ENCODE results near the gene PDE3B. TPM values are rescaled to one million over a fixed set of nuclear protein-coding genes. Genes with fewer than 3 reads are reported as not detected.
"Not testable (repeated sequence)": the region's sequence is repeated elsewhere in the genome, so short reads cannot be mapped to it uniquely, and the experiment has no call there.

Gene PDE3B
- total RNA-seq, 1 donor from 2014 or later, result 4.0 TPM

- Mint-ChIP-seq H3K4me3 (ENCODE audit: unreplicated experiment) (no peak overlapping the region), H3K9me3 (ENCODE audit: unreplicated experiment) (no peaks in the 10 kb centered on the region)
These were observed 230.0 kb downstream of the PDE3B start for GRCh38 chr11:14873632-14874031.

DNA sequence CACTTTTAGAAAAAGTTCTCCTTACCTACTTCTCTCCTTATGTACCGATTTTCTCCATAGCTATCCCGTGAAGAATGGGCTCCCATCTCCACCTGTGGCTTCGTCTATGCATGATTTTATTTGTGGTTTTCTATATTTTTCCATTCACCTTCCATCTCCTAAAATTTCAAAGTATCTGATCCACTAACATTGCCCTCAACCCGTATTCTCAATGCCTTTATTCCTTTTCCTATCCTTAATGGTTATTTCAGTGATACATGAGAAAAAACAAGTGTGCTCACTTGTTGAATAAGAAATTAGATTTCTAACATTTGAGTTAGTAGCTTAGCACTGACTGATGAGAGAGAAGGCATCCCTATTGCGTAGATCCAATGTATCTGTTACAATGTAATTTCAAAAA, 231.6 kb downstream of the PDE3B start:
- TF ChIP-seq, protein P1, sequence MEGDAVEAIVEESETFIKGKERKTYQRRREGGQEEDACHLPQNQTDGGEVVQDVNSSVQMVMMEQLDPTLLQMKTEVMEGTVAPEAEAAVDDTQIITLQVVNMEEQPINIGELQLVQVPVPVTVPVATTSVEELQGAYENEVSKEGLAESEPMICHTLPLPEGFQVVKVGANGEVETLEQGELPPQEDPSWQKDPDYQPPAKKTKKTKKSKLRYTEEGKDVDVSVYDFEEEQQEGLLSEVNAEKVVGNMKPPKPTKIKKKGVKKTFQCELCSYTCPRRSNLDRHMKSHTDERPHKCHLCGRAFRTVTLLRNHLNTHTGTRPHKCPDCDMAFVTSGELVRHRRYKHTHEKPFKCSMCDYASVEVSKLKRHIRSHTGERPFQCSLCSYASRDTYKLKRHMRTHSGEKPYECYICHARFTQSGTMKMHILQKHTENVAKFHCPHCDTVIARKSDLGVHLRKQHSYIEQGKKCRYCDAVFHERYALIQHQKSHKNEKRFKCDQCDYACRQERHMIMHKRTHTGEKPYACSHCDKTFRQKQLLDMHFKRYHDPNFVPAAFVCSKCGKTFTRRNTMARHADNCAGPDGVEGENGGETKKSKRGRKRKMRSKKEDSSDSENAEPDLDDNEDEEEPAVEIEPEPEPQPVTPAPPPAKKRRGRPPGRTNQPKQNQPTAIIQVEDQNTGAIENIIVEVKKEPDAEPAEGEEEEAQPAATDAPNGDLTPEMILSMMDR (IDR thresholded peaks at IDR 0.05; ENCODE audit: unreplicated experiment), result no peak
- no peak for DNase-seq (ENCODE audit: low spot score)
- no peak overlapping the region for H3K27ac Mint-ChIP-seq (ENCODE audit: unreplicated experiment)
- H3K4me1 Mint-ChIP-seq (ENCODE audit: unreplicated experiment), result no peaks in the 10 kb centered on the region
- H3K36me3 Mint-ChIP-seq (ENCODE audit: low read depth, unreplicated experiment), result no peaks in the 10 kb centered on the region
- H3K4me3 Mint-ChIP-seq (ENCODE audit: unreplicated experiment), result no peak overlapping the region
- H3K27me3 Mint-ChIP-seq (ENCODE audit: unreplicated experiment), result no peaks in the 10 kb centered on the region
- H3K9me3 Mint-ChIP-seq (ENCODE audit: unreplicated experiment), result no peaks in the 10 kb centered on the region

More at GRCh38 chr11:14873632-14874031, 230.0 kb downstream of the PDE3B start:
- Mint-ChIP-seq H3K4me1 (ENCODE audit: unreplicated experiment) (no peaks in the 10 kb centered on the region), H3K27me3 (ENCODE audit: unreplicated experiment) (no peaks in the 10 kb centered on the region), H3K36me3 (ENCODE audit: low read depth, unreplicated experiment) (no peaks in the 10 kb centered on the region), H3K27ac (ENCODE audit: unreplicated experiment) (no peak overlapping the region)
- no peak for DNase-seq (ENCODE audit: low spot score)
- TF ChIP-seq, protein P1 (IDR thresholded peaks at IDR 0.05; ENCODE audit: unreplicated experiment), result no peak

DNA sequence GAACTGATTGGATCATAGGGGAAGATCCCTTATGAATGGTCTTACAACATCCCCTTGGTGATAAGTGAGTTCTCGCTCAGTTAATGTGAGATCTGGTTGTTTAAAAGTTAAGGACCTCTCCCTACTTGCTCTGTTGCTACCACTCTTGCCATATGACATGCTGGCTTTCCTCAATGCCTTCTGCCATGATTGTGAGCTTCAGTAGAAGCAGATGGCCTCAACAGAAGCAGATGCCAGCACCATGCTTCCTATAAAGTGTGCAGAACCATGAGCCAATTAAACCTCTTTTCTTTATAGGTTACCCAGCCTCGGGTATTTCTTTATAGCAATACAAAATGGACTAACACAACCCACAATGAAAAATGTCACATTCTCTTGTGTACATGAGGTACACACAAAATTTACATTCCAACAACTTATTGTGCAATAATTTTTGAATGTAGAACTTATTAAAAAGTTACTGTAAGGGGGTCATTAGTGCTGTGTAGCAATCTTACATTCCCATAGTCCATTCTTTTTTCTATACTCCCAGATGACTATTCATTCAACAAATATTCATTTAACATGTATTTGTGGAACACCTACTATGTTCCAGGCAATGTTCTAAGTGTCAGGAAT, 238.1 kb downstream of the PDE3B start:
- Mint-ChIP-seq H3K4me1 (ENCODE audit: unreplicated experiment) (no peaks in the 10 kb centered on the region), H3K36me3 (ENCODE audit: low read depth, unreplicated experiment) (peaks cover 10% of the 10 kb centered on the region), H3K4me3 (ENCODE audit: unreplicated experiment) (no peak overlapping the region), H3K9me3 (ENCODE audit: unreplicated experiment) (no peaks in the 10 kb centered on the region), H3K27ac (ENCODE audit: unreplicated experiment) (no peak overlapping the region), H3K27me3 (ENCODE audit: unreplicated experiment) (no peaks in the 10 kb centered on the region)
- TF ChIP-seq, protein P1 (IDR thresholded peaks at IDR 0.05; ENCODE audit: unreplicated experiment), result no peak
- DNase-seq (ENCODE audit: low spot score), result no peak

DNA sequence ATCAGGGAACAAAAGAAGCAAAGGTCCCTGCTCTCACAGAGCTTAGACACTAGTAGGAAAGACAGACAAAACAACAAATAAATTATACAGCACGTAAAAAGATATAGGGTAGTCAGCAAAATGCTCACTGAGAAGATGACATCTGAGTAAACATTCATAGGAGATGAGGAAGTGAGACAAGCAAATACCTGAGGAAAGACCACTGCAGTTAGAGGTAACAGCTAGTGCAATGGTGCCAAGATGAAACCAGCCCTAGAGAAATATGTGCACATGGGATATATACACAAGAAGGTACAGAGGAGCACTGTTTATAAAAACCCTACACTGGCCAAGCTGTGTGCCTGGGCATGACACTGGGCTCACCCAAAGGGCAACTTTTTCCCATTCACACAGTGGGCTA, 238.6 kb downstream of the PDE3B start:
- Mint-ChIP-seq H3K27me3 (ENCODE audit: unreplicated experiment) (no peaks in the 10 kb centered on the region), H3K4me3 (ENCODE audit: unreplicated experiment) (no peak overlapping the region), H3K4me1 (ENCODE audit: unreplicated experiment) (no peaks in the 10 kb centered on the region), H3K36me3 (ENCODE audit: low read depth, unreplicated experiment) (peaks cover 10% of the 10 kb centered on the region), H3K9me3 (ENCODE audit: unreplicated experiment) (no peaks in the 10 kb centered on the region), H3K27ac (ENCODE audit: unreplicated experiment) (no peak overlapping the region)
- TF ChIP-seq, protein P1 (IDR thresholded peaks at IDR 0.05; ENCODE audit: unreplicated experiment), result no peak
- no peak for DNase-seq (ENCODE audit: low spot score)

GRCh38 chr11:14883683-14884082, 240.1 kb downstream of the PDE3B start:
- not testable (repeated sequence) for H3K4me3 Mint-ChIP-seq (ENCODE audit: unreplicated experiment); DNase-seq (ENCODE audit: low spot score); H3K4me1 Mint-ChIP-seq (ENCODE audit: unreplicated experiment); H3K27me3 Mint-ChIP-seq (ENCODE audit: unreplicated experiment); H3K27ac Mint-ChIP-seq (ENCODE audit: unreplicated experiment); H3K9me3 Mint-ChIP-seq (ENCODE audit: unreplicated experiment)
- H3K36me3 Mint-ChIP-seq (ENCODE audit: low read depth, unreplicated experiment), result peaks cover 10% of the 10 kb centered on the region
